HUES48 (cell line): Measurements from ENCODE around the gene ADGRG6.

Source experiments
- H3K27ac ChIP-seq: one replicate; pipeline ENCODE4 v1.7.0; 2013; ENCODE audit warnings: low read depth, low read length, inconsistent platforms
- H3K27me3 ChIP-seq: 2 replicates; pipeline ENCODE4 v1.6.1; 2013; ENCODE audit warnings: mild to moderate bottlenecking, low read length; ENCODE audit not compliant: control insufficient read depth, insufficient read depth
- H3K36me3 ChIP-seq: 2 replicates; pipeline ENCODE4 v1.6.1; 2013; ENCODE audit warnings: low read length; ENCODE audit not compliant: control insufficient read depth, insufficient read depth
- H3K4me1 ChIP-seq: 2 replicates; pipeline ENCODE4 v1.6.1; 2013; ENCODE audit warnings: mild to moderate bottlenecking, low read length; ENCODE audit not compliant: control insufficient read depth, insufficient read depth
- H3K4me3 ChIP-seq: 2 replicates; pipeline ENCODE4 v1.5.1; 2013; ENCODE audit warnings: mild to moderate bottlenecking, low read depth, low read length
- H3K9ac ChIP-seq: 2 replicates; pipeline ENCODE4 v1.6.1; 2013; ENCODE audit warnings: mild to moderate bottlenecking, low read depth, low read length, moderate library complexity
- H3K9me3 ChIP-seq: 2 replicates; pipeline ENCODE4 v1.6.1; 2013; ENCODE audit warnings: low read length; ENCODE audit not compliant: control insufficient read depth, insufficient read depth

The ADGRG6 gene

DNA sequence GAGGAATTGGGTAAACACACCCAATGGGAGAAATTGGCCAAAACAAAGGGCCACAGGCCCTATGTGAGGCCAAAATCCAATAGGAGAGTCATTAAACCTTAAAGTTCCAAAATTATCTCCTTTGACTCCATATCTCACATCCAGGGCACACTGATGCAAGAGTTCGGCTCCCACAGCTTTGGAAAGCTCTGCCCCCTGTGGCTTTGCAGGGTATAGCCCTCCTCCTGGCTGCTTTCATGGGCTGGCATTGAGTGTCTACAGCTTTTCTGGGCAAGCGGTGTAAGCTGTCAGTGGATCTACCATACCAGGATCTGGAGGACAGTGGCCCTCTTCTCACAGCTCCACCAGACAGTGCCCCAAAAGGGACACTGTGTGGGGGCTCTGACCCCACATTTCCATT, 160.5 kb downstream of the ADGRG6 start:
- Histone ChIP-seq H3K4me1 (peaks cover 4% of the 10 kb centered on the region; the same call in 1 of the 2 replicates), H3K9ac (no peak overlapping the region), H3K27me3 (no peaks in the 10 kb centered on the region), H3K4me3 (no peak overlapping the region), H3K9me3 (peaks cover 13% of the 10 kb centered on the region), H3K36me3 (no peaks in the 10 kb centered on the region), H3K27ac (no peak overlapping the region)

DNA sequence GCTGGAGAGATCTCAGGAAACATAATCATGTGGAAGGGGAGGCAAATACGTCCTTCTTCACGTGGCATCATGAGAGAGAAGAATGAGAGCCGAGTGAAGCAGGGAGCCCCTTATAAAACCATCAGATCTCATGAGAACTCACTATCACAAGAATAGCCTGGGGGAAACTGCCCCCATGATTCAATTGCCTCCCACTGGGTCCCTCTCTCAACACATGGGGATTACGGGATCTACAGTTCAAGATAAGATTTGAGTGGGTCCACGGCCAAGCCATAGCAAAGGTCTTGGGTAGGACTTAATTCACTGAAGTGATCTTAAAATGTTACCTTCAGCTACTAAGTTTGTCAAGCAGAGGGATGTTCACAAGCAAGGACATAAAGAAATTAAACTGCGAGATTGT, 162.2 kb downstream of the ADGRG6 start:
- H3K9me3 ChIP-seq: peaks cover 13% of the 10 kb centered on the region
- H3K27me3 ChIP-seq: no peaks in the 10 kb centered on the region
- H3K27ac ChIP-seq: no peak overlapping the region
- H3K9ac ChIP-seq: no peak overlapping the region
- no peak overlapping the region for H3K4me3 ChIP-seq
- H3K4me1 ChIP-seq: peaks cover 4% of the 10 kb centered on the region; the same call in 1 of the 2 replicates
- H3K36me3 ChIP-seq: no peaks in the 10 kb centered on the region

DNA sequence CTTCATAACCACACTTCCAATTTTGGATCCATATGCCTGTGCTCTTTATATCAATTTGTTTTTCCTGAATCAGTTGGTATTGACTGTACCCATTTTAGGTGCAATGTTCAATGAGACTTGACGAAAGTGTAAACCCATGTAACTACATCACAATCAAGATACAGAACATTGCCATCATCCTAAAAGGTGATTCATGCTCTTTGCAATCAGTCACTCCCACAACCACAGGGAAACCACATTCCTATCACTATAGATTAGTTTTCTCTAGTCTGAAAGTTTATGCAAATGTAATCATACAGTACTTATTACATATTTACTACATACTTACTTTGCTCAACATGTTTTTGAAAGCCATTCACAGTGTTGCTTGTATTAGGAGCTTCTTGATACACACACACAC, 167.4 kb downstream of the ADGRG6 start:
- Histone ChIP-seq H3K4me3 (no peak overlapping the region), H3K9ac (no peak overlapping the region)

GRCh38 chr6:142470421-142470820, 168.6 kb downstream of the ADGRG6 start:
- Histone ChIP-seq H3K4me3 (no peak overlapping the region), H3K27me3 (no peaks in the 10 kb centered on the region), H3K9me3 (no peaks in the 10 kb centered on the region), H3K27ac (no peak overlapping the region), H3K4me1 (no peaks in the 10 kb centered on the region), H3K36me3 (no peaks in the 10 kb centered on the region), H3K9ac (no peak overlapping the region)

More for the DNA sequence above, 167.4 kb downstream of the ADGRG6 start:
- Histone ChIP-seq H3K27me3 (no peaks in the 10 kb centered on the region), H3K9me3 (no peaks in the 10 kb centered on the region), H3K36me3 (no peaks in the 10 kb centered on the region), H3K4me1 (peaks cover 4% of the 10 kb centered on the region; the same call in 1 of the 2 replicates), H3K27ac (no peak overlapping the region)

- Histone ChIP-seq H3K9ac (no peak overlapping the region), H3K4me1 (peaks cover 5% of the 10 kb centered on the region; the same call in 1 of the 2 replicates), H3K9me3 (no peaks in the 10 kb centered on the region), H3K4me3 (peak overlapping the region; percentile 30; the same call in 1 of the 2 replicates), H3K27ac (peak overlapping the region; percentile 24), H3K36me3 (no peaks in the 10 kb centered on the region), H3K27me3 (no peaks in the 10 kb centered on the region)
Measured at GRCh38 chr6:142474531-142475289, 172.9 kb downstream of the ADGRG6 start.

DNA sequence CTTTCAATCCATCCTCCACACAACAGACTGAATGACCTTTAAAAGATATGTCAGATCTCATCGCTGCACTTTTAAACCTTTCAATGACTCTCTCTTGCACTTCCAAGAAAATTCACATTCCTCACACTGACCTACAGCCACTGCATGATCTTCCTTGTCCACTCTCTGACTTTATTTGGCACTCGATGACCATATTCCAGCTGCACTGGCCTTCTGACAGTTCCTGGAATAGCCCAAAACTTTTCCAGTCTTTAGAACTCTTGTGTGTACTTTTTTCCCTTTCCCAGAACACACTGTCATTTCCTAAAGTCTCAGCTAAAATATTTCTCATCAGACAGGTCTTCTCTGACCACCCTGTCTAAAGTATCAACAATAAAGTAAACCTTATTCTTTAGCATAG, 174.6 kb downstream of the ADGRG6 start:
- no peak overlapping the region for H3K4me3 ChIP-seq
- no peak overlapping the region for H3K9ac ChIP-seq
- no peaks in the 10 kb centered on the region for H3K9me3 ChIP-seq
- H3K27me3 ChIP-seq: no peaks in the 10 kb centered on the region
- no peak overlapping the region for H3K27ac ChIP-seq
- H3K4me1 ChIP-seq: peaks cover 5% of the 10 kb centered on the region; the same call in 1 of the 2 replicates
- no peaks in the 10 kb centered on the region for H3K36me3 ChIP-seq

- Histone ChIP-seq H3K9me3 (no peaks in the 10 kb centered on the region), H3K4me3 (no peak overlapping the region), H3K27ac (no peak overlapping the region), H3K4me1 (peaks cover 5% of the 10 kb centered on the region; the same call in 1 of the 2 replicates), H3K9ac (no peak overlapping the region), H3K36me3 (no peaks in the 10 kb centered on the region), H3K27me3 (no peaks in the 10 kb centered on the region)
Measured at GRCh38 chr6:142478117-142478516, 176.3 kb downstream of the ADGRG6 start.

DNA sequence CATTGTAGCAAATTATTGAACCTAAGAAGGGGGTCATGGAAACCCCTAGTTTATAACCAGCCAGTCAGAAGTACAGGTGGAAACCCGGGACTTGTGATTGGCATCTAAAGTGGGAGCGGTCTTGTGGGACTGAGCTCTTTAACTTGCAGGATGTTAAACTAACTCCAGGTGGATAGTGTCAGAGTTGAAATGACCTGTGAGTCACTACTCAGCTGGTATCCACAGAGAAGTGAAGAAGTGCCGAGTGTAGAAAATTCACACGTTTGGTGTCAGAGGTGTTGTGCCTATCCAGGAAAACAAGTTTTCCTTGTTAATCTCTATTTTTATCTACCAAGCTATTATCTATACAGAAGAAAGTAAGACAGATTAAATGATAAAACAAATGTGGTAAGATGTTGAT, 179.7 kb downstream of the ADGRG6 start:
- no peaks in the 10 kb centered on the region for H3K36me3 ChIP-seq

DNA sequence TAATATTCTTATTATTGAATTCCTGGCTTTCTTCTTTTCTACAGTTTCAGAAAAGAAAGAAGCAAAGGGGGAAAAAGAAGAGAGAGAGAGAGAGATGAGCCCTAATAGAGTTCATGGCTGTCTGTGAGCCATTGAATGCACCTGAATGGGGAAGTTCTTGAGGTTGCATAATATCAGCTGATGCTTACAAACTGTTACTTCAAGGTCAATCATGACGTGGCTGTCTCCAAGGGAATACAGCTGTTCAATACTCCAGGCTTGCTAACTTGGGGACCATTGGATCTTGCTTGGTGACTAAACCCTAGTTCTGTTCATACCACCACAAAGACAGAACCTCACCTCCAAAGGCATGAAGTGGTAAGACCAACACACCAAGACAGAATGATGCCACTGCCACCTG, 180.4 kb downstream of the ADGRG6 start:
- Histone ChIP-seq H3K9me3 (no peaks in the 10 kb centered on the region), H3K36me3 (no peaks in the 10 kb centered on the region), H3K9ac (no peak overlapping the region), H3K27me3 (no peaks in the 10 kb centered on the region), H3K4me1 (peaks cover 5% of the 10 kb centered on the region; the same call in 1 of the 2 replicates), H3K27ac (no peak overlapping the region), H3K4me3 (no peak overlapping the region)

More for the DNA sequence above, 179.7 kb downstream of the ADGRG6 start:
- Histone ChIP-seq H3K9me3 (no peaks in the 10 kb centered on the region), H3K27ac (no peak overlapping the region), H3K4me1 (peaks cover 5% of the 10 kb centered on the region; the same call in 1 of the 2 replicates), H3K9ac (no peak overlapping the region), H3K4me3 (no peak overlapping the region), H3K27me3 (no peaks in the 10 kb centered on the region)

GRCh38 chr6:142482974-142483373, 181.2 kb downstream of the ADGRG6 start:
- Histone ChIP-seq H3K9me3 (no peaks in the 10 kb centered on the region), H3K4me1 (peaks cover 5% of the 10 kb centered on the region; the same call in 1 of the 2 replicates), H3K27ac (no peak overlapping the region), H3K27me3 (no peaks in the 10 kb centered on the region), H3K9ac (no peak overlapping the region), H3K36me3 (no peaks in the 10 kb centered on the region), H3K4me3 (no peak overlapping the region)

DNA sequence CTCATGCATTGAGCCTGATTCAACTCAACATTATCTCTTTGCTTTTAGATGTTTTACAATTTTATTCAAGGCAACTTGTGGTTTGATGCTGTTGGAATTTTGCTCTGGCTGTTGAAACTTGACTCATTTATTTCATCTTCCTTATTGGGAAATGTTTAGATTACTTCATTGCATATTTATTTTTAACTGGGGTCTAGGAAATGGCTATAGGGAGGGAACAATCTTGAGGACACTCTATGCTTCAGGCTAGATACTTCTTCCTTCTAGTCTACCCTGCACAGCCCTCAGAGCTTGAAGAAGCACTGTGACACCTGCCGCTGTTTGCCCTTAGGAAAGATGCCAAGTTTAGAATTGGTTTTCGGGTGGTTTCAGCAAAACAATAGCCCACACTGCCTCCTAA, 183.4 kb downstream of the ADGRG6 start:
- Histone ChIP-seq H3K9ac (no peak overlapping the region), H3K9me3 (no peaks in the 10 kb centered on the region), H3K4me1 (no peaks in the 10 kb centered on the region), H3K4me3 (no peak overlapping the region), H3K27ac (no peak overlapping the region), H3K27me3 (no peaks in the 10 kb centered on the region), H3K36me3 (no peaks in the 10 kb centered on the region)
